ENCODE data around the gene TRIOBP. TPM values are rescaled to one million over a fixed set of nuclear protein-coding genes. Genes with fewer than 3 reads are reported as not detected.
A peak's percentile ranks its signal among the peaks of the same experiment; 100 is the strongest.

Gene TRIOBP
- total and polyA plus RNA-seq, 2 of the 13 experiments (the other 11 are each of a cell fraction or from before 2014, with no cell fraction given): 6.1 to 15.4 TPM

DNA sequence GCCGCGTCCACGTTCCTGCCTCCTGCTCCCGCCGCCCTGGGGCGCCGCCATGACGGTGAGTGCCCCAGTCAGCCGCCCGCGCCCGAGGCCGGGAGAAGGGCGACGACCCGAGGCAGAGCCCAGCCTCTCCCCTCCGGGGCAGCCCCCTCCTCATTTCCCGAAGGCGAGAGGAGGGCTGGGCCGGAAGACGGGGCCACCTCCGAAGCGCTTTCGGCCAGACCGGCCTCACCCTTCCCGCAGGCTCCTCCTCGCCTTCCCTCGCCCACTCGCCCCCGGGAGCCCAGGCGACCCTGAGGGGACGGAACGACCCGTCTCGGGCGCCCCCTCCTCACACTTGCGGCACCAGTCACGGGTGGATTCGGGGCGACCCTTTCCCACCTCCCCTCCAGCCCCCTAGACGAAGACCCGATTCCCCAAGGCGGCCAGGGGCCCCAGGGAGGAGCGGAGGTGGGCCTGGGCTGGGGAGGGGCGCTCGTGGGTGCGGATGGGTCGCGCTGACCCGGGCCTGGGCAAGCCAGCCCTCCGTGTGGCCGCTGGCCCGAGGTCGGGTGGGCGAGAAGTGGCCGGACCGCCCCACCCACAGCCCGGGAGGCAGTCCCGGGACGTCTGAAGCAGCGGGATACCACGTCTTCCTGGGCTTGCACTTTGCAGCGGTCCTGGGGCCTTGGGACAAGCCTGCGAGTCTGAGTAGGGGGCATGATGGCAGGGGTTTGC, 49.7 kb downstream of the TRIOBP start (continued):
- TF ChIP-seq NR1H2 (CRISPR knock-in tag; IDR thresholded peaks at IDR 0.05; ENCODE audit: borderline replicate concordance, low read depth) (no peak), ZSCAN20 (CRISPR knock-in tag; IDR thresholded peaks at IDR 0.05; ENCODE audit: borderline replicate concordance) (no peak), RFX1 (IDR thresholded peaks at IDR 0.05) (no peak), ZNF607 (CRISPR knock-in tag; IDR thresholded peaks at IDR 0.05; ENCODE audit: borderline replicate concordance) (0 out of 2 replicates have a peak, but pooled peaks have one; percentile 8), SALL1 (CRISPR knock-in tag; IDR thresholded peaks at IDR 0.05) (peak; percentile 31; the same call in 1 of the 2 replicates), ZNF138 (CRISPR knock-in tag; IDR thresholded peaks at IDR 0.05; ENCODE audit: low read depth) (no peak), WIZ (CRISPR knock-in tag; IDR thresholded peaks at IDR 0.05) (no peak), ZNF556 (CRISPR knock-in tag; IDR thresholded peaks at IDR 0.05; ENCODE audit: borderline replicate concordance) (no peak), NFIC (IDR thresholded peaks at IDR 0.05; ENCODE audit: low read length) (no peak), PHF8 (CRISPR knock-in tag; IDR thresholded peaks at IDR 0.05) (peak; percentile 60; the same call in 1 of the 2 replicates), FOXC1 (CRISPR knock-in tag; IDR thresholded peaks at IDR 0.05; ENCODE audit: borderline replicate concordance) (peak; percentile 76; the same call in 1 of the 2 replicates), SAP130 (CRISPR knock-in tag; IDR thresholded peaks at IDR 0.05; ENCODE audit: low read depth) (peak; percentile 52), ZNF3 (CRISPR knock-in tag; IDR thresholded peaks at IDR 0.05) (no peak), TCF7L2 (IDR thresholded peaks at IDR 0.05; ENCODE audit: low read depth, low read length) (no peak)
- TF ChIP-seq, protein P1, sequence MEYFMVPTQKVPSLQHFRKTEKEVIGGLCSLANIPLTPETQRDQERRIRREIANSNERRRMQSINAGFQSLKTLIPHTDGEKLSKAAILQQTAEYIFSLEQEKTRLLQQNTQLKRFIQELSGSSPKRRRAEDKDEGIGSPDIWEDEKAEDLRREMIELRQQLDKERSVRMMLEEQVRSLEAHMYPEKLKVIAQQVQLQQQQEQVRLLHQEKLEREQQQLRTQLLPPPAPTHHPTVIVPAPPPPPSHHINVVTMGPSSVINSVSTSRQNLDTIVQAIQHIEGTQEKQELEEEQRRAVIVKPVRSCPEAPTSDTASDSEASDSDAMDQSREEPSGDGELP (IDR thresholded peaks at IDR 0.05; ENCODE audit: borderline replicate concordance, low read depth): no peak; the same call in 1 of the 2 replicates
- TF ChIP-seq, protein P2, sequence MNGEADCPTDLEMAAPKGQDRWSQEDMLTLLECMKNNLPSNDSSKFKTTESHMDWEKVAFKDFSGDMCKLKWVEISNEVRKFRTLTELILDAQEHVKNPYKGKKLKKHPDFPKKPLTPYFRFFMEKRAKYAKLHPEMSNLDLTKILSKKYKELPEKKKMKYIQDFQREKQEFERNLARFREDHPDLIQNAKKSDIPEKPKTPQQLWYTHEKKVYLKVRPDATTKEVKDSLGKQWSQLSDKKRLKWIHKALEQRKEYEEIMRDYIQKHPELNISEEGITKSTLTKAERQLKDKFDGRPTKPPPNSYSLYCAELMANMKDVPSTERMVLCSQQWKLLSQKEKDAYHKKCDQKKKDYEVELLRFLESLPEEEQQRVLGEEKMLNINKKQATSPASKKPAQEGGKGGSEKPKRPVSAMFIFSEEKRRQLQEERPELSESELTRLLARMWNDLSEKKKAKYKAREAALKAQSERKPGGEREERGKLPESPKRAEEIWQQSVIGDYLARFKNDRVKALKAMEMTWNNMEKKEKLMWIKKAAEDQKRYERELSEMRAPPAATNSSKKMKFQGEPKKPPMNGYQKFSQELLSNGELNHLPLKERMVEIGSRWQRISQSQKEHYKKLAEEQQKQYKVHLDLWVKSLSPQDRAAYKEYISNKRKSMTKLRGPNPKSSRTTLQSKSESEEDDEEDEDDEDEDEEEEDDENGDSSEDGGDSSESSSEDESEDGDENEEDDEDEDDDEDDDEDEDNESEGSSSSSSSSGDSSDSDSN (CRISPR knock-in tag; IDR thresholded peaks at IDR 0.05): peak; percentile 46; the same call in 1 of the 2 replicates
